Putamen (tissue), 1 donor: ENCODE measurements around the gene CRKL.

Experiments
- DNase-seq: peaks from one replicate; pipeline ENCODE4 v3.0.0-alpha.2; 2016; ENCODE audit warnings: low spot score

Gene CRKL

DNA sequence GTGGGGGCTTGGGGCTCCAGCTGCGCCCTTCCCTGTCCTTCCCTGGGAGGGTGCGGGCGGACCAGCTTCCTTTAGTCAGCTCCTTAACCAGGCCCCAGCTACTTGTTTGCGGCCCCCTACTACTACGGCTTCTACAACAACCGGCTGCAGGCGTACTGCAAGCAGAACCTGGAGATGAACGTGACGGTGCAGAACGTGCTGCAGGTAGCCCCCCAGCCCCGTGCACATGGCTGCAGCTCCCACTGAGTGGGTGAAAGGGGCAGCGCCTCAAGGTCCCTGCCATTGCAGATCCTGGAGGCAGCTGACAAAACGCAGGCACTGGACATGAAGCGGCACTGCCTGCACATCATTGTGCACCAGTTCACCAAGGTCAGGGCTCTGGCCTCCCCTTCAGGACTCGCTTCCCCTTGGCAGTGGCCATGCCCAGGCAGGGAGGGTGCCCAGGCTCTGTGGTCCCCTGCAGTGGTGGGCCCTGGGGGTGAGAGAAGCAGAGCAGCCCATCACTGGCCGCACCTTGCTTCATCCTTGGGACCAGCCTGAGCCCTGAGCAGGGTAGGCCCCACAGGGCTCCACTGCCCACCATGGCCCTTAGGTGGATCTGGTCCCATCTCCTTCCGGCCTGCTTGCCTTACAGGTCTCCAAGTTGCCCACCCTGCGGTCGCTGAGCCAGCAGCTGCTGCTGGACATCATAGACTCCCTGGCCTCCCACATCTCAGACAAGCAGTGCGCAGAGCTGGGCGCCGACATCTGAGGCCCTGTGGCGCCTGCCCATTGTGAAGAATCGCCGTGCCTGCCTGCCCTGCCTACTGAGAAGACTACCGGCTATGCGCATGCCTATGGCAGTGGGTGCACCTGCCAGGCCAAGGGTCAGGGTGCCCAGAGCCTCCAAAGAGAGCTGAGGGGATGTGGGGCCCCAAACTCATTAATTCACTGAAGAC lies 79.7 kb downstream of the CRKL start:
- no peak for DNase-seq

DNA sequence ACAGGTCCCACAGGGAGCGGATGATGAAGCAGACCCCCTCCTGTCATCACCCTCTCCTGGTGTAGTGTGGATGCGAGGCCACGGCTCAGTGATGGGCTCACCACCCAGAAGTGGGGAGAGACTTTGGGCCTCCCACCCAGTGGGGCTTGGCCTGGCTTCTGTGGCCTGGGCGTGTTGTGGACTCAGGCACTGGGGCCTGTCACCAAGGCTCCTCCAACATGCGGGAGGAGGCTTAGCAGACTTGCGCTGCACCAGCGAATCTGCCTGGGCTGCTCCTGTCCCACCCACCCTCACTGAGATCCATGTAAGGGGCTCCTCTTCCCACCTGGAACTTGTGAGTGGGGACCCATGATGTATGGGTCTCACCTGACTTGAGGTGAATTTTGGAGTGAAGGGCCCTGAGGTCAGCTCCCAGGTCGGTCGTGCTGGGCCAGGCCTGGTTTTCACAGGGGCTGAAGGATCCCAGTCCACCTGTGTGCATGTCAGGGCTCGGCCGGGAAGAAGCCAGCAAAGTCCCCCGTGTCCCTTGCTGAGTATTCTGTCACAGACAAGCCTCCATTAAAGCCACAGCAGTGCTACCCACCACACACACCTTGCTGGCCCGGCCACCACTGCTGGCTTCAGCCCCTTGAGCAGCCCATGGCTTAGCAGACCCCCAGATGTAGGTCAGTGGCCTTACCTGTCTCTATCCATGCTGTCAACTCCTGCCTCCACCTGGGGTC lies 80.5 kb downstream of the CRKL start:
- DNase-seq, result no peak

DNA sequence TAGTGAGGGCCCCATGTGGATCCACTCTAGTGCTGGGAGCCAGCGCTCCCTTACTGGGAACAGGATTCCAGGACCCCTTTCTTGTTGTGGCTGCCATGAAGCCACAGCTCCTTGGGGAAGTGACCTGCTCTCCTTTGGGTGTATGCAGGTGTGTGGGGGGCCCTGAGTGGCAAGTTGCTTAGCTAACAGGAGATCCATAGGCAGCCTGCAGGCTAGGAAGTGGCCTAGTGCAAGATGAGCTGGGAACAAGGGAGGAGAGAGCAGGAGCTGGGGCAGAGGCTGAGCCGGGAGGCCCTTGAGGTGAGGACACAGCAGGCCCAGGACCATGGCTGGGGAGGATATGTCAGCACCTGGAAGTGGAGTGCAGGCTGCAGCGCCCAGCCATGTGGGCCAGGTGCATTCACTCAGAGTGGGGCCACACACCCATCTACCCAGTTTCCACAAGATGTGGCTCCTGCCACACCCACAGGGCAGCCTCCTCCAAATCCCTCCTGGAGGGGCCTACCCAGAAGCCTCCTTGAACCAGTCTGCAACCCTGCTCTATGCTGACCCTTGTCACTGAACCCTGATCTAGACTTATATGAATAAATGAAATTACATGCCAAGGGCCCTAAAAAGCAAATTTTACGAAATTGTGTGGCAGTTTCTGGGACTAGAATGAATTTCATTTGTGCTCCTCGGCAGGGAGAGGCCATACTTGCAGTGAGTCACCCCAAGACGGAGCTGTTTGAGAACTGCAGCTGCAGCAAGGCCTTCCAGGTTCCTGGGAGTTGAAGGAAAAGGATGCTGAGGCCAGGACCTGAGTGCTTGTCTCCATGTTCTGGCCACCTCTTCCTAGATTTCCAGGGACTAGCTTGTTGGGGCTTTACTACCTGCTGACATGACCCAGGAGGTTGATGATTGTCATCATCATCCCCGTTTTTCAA lies 81.5 kb downstream of the CRKL start:
- DNase-seq, result no peak

DNA sequence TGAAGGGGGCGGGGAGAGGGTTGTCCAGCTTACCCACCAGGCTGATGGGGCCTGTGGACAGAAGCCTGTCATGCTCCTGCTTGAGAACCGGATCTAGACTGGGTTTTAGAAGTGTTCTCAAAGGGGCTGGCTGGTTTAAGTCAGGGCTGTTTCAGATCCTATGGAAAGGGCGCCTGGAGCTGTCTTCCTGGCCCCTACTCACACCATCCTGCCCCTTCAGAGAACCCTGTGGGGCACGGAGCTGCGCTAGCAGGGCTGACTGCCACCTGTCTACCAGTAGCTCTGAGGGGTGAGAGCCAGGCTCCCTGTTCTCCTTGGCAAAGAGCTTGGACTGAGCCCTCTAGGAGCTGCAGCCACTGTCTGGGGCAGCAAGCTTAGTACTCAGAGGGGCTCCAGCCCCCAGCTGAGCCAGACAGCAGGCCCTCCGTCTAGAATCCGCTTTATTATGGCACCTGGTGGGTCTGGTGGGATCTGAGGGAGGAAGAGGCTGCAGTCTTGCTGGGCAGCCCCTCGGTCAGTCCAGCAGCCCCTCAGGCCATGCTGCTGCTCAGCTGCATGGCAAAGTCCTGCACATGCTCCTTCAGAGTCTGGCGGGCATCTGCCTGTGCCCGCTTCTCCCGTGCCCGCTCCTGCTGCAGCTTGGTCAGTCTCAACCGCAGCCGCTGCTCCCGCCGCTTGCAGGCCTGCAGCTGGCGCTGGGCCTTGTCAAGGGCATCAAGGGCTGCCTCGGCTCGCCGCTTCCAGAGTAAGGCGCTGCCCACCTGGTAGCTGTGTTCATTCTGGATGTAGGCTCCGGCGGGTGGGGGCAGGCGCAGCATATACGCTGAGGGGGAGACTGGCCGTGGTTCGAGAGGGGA lies 82.4 kb downstream of the CRKL start:
- DNase-seq, result no peak

DNA sequence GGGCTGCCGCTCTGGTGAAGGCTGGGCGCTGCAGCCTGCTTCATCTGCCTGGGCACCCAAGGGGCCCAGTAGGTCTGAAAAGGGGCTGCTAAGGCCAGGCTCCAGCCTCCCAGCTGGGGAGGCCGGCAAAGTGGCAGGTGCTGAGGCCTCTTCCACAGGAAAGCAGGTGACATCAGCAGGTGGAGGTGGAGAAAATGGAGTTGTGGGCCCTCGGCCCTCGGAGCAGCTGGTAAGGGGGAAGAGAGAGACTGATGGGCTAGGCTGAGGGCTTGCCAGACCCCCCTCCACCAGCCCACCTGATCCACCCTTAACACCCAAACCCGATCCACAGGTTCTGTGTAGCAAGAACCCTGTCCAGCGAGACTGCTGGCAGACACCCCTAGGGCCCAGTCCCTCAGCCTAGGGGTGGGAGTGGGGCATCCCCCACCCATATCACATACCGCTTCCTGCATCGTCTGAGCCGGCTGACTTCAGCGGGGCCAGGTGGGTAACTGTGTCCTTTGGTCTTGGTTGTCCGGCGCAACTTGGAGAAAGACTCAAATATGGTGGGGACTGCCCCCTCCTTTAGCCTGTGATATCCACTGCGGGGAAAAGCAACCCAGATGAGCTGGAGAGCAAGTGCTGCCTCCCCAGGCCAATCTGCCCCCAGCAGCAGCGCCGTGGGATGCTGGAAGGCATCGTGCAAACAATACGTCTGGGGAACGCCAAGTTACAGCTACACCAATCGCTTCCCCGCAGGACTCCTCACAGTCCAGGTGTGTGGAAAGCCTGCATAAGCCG lies 83.2 kb downstream of the CRKL start:
- no peak for DNase-seq

DNA sequence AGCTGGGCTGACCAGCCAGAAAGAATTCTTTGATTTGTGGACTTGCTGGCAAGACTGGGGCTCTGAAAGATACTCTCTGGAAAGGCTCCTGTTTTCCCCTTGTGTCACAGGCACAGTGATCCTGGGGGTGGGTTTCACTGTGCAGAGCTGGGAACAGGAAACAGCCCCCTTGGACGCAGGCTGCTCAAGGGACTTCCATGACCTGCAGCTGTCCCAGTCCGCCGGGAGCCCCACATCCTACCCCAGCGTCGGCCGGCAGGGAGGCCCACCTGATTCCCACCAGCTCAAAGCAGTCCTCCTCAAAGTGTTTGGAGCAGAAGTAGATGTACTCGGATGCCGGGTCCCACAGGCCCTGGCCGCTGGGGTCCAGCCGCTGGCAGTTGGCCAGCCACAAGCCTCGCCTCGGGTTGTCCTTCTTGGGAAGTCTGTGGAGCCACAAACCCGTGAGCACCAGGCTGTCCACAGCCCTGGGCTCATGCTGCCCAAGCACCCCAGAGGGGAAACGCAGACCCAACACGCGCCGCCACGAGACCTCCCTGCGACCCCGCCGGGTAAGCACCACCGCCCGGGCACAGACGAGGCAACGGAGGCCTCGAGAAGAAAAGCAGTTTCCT lies 83.9 kb downstream of the CRKL start:
- DNase-seq, result no peak

DNA sequence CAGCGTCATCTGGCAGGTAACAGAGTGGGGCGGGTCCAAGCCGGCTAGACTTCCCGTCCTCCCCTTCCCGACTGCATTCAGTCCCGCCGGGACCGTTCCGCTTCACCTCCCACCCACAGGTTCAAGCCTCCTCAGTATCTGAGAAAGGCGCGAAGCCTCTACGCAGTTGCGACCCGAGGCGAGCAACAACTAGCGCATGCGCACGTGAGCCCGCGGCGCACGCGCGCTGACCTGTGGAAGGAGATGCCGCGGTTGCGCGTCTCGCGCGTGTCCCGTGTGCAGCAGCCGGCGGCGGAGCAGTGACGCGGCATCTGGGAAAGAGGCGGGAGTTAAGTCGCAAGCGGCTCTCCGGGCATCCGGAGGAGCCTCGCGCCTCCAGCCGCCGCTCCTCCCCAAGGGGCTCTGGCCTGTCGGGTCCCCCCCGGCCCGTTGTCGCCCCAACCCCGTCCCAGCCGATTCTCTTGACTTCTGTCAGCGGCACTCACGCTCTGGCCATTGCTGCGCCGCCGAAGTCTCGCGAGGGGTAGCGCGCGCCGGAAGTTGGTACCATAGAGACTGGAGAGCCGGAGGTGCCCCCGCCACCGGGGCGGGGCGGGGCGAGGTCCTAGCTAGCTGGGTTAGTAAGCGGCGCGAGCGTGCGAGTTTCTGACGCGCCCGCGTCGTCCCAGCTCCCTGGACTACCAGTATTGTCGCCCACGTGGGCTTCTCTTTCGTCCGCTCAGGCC lies 84.6 kb downstream of the CRKL start, which contains the start of gene THAP7:
Gene THAP7, minus strand, starts transcription at position 518 of the 725 bp plus-strand sequence. Its CDS starts 207 bp downstream, at position 311.
- DNase-seq, result peak; percentile 96
